ENCODE results near the gene RAPGEF2. TPM values are rescaled to one million over a fixed set of nuclear protein-coding genes. Genes with fewer than 3 reads are reported as not detected.

Gene RAPGEF2
- total and polyA plus RNA-seq, 2 donors (not counting 1 experiment from before 2014, with no cell fraction given), result 10.9 to 45.8 TPM

GRCh38 chr4:159126716-159127115 lies 23.8 kb downstream of the RAPGEF2 start:
- ChIA-PET CTCF (no interaction called here), POLR2A (no interaction called here)
- Histone ChIP-seq H3K27ac (ENCODE audit: low read length in 2 of 2) (no peak overlapping the region), H3K27me3 (replicated peaks in 1 of 4; ENCODE audit: control extremely low read depth in 1 of 4, control insufficient read depth in 3 of 4, insufficient read depth in 4 of 4, low read length in 3 of 4) (no peaks in the 10 kb centered on the region), H3K79me2 (ENCODE audit: control insufficient read depth, insufficient read depth, low read length) (peaks cover 25% of the 10 kb centered on the region), H4K20me1 (ENCODE audit: control insufficient read depth, insufficient read depth, low read length, poor library complexity, severe bottlenecking) (peaks cover 5% of the 10 kb centered on the region), H3K4me3 (ENCODE audit: control extremely low read depth in 1 of 5, extremely low read depth in 1 of 5, insufficient read depth in 1 of 5, low read depth in 2 of 5, low read length in 4 of 5) (no peak overlapping the region), H3K9ac (ENCODE audit: low read length) (no peak overlapping the region), H2AFZ (ENCODE audit: insufficient read depth, low read depth, low read length, poor library complexity, severe bottlenecking) (no peak overlapping the region), H3K4me2 (replicated peaks; ENCODE audit: low read depth, low read length, poor library complexity, severe bottlenecking) (no peak overlapping the region), H3K36me3 (replicated peaks in 1 of 2; ENCODE audit: control extremely low read depth in 1 of 2, control insufficient read depth in 1 of 2, extremely low read depth in 1 of 2, insufficient read depth in 2 of 2, low read length in 1 of 2) (no peaks in the 10 kb centered on the region), H3K4me1 (ENCODE audit: control insufficient read depth in 2 of 2, insufficient read depth in 2 of 2, low read length in 2 of 2) (peaks cover 4 to 5% of the 10 kb centered on the region in 2 donors), H3K9me3 (ENCODE audit: control extremely low read depth in 1 of 3, control insufficient read depth in 2 of 3, insufficient read depth in 1 of 3, low read length in 2 of 3) (no peaks in the 10 kb centered on the region)
- ATAC-seq (ENCODE audit: low read depth) (no peak), DNase-seq (no peak)
- Mint-ChIP-seq H3K4me3 (no peak overlapping the region), H3K9me3 (ENCODE audit: insufficient read depth) (no peaks in the 10 kb centered on the region), H3K27me3 (no peaks in the 10 kb centered on the region), H3K27ac (no peak overlapping the region), H3K4me1 (peaks cover 12% of the 10 kb centered on the region)
- TF ChIP-seq CTCF (IDR thresholded peaks at IDR 0.05) (no peak), EZH2 (IDR thresholded peaks at IDR 0.05; ENCODE audit: borderline replicate concordance, insufficient read depth, low read depth, low read length, poor library complexity, severe bottlenecking) (no peak)
- intact Hi-C loops (cut with micrococcal nuclease), result no loop called here
- WGBS (ENCODE audit: insufficient coverage), result 100% methylated on average over 2 of the region's 5 CpGs

DNA sequence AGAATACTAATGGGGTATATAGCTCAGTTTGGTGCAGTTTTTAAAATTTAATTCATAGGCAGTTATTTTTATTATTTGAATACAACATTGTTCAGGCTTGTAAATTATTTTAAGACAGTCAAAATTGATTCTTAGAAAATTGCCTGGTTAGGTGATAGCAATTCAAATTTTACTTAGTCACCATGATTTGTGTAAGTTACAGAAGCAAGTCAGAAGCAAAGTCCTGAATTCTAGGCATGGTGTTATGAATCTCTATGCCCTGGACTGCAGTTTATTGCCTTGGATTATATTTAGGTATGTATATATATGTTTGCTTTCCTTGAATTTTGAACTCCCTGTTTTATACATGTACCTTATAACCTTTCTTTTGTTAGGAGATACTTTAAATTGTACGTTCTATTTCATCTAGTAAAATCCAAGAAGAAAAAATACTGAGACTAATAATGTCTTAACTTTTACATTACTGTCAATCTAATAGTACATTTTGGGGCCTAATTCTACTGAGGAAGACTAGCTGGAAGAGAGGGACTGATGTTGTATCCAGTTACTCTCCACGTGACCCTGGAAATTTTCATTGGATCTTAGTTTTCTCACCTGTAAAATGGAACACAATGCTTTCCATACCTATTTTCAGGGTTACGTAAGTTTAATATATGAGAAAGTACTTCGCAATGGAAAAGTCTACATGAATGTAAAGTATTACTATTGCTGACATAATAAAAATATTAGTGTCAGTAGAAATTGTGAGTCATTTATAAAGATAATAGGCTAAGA lies 25.1 kb downstream of the RAPGEF2 start:
- peaks cover 19% of the 10 kb centered on the region for H3K79me2 ChIP-seq (ENCODE audit: control insufficient read depth, insufficient read depth, low read length)
- ChIA-PET POLR2A (no interaction called here), CTCF (no interaction called here)
- no peak overlapping the region for H3K27ac ChIP-seq (ENCODE audit: low read length in 2 of 2)
- H3K27ac Mint-ChIP-seq, result no peak overlapping the region
- no peak overlapping the region for H2AFZ ChIP-seq (ENCODE audit: insufficient read depth, low read depth, low read length, poor library complexity, severe bottlenecking)
- H3K4me3 ChIP-seq (ENCODE audit: control extremely low read depth in 1 of 5, extremely low read depth in 1 of 5, insufficient read depth in 1 of 5, low read depth in 2 of 5, low read length in 4 of 5), result no peak overlapping the region
- WGBS (ENCODE audit: insufficient coverage), result 100% methylated on average over 1 of the region's 4 CpGs
- no peak overlapping the region for H3K9ac ChIP-seq (ENCODE audit: low read length)
- intact Hi-C loops (cut with micrococcal nuclease), result no loop called here
- H3K36me3 ChIP-seq (replicated peaks in 1 of 2; ENCODE audit: control extremely low read depth in 1 of 2, control insufficient read depth in 1 of 2, extremely low read depth in 1 of 2, insufficient read depth in 2 of 2, low read length in 1 of 2), result no peaks in the 10 kb centered on the region
- H3K4me2 ChIP-seq (replicated peaks; ENCODE audit: low read depth, low read length, poor library complexity, severe bottlenecking), result no peak overlapping the region
- peaks cover 4 to 5% of the 10 kb centered on the region in 2 donors for H3K4me1 ChIP-seq (ENCODE audit: control insufficient read depth in 2 of 2, insufficient read depth in 2 of 2, low read length in 2 of 2)
- peaks cover 5% of the 10 kb centered on the region for H4K20me1 ChIP-seq (ENCODE audit: control insufficient read depth, insufficient read depth, low read length, poor library complexity, severe bottlenecking)
- DNase-seq (no peak), ATAC-seq (ENCODE audit: low read depth) (no peak)
- H3K27me3 Mint-ChIP-seq, result no peaks in the 10 kb centered on the region
- no peaks in the 10 kb centered on the region for H3K9me3 ChIP-seq (ENCODE audit: control extremely low read depth in 1 of 3, control insufficient read depth in 2 of 3, insufficient read depth in 1 of 3, low read length in 2 of 3)
- H3K27me3 ChIP-seq (replicated peaks in 1 of 4; ENCODE audit: control extremely low read depth in 1 of 4, control insufficient read depth in 3 of 4, insufficient read depth in 4 of 4, low read length in 3 of 4), result no peaks in the 10 kb centered on the region
- TF ChIP-seq EZH2 (IDR thresholded peaks at IDR 0.05; ENCODE audit: borderline replicate concordance, insufficient read depth, low read depth, low read length, poor library complexity, severe bottlenecking) (no peak), CTCF (IDR thresholded peaks at IDR 0.05) (no peak)
- no peak overlapping the region for H3K4me3 Mint-ChIP-seq
- H3K4me1 Mint-ChIP-seq, result peaks cover 10% of the 10 kb centered on the region
- H3K9me3 Mint-ChIP-seq (ENCODE audit: insufficient read depth), result no peaks in the 10 kb centered on the region

Data from B cell (primary cell).